ENCODE data around the gene CAMSAP1. TPM values are rescaled to one million over a fixed set of nuclear protein-coding genes. Genes with fewer than 3 reads are reported as not detected.

CAMSAP1 gene, protein sequence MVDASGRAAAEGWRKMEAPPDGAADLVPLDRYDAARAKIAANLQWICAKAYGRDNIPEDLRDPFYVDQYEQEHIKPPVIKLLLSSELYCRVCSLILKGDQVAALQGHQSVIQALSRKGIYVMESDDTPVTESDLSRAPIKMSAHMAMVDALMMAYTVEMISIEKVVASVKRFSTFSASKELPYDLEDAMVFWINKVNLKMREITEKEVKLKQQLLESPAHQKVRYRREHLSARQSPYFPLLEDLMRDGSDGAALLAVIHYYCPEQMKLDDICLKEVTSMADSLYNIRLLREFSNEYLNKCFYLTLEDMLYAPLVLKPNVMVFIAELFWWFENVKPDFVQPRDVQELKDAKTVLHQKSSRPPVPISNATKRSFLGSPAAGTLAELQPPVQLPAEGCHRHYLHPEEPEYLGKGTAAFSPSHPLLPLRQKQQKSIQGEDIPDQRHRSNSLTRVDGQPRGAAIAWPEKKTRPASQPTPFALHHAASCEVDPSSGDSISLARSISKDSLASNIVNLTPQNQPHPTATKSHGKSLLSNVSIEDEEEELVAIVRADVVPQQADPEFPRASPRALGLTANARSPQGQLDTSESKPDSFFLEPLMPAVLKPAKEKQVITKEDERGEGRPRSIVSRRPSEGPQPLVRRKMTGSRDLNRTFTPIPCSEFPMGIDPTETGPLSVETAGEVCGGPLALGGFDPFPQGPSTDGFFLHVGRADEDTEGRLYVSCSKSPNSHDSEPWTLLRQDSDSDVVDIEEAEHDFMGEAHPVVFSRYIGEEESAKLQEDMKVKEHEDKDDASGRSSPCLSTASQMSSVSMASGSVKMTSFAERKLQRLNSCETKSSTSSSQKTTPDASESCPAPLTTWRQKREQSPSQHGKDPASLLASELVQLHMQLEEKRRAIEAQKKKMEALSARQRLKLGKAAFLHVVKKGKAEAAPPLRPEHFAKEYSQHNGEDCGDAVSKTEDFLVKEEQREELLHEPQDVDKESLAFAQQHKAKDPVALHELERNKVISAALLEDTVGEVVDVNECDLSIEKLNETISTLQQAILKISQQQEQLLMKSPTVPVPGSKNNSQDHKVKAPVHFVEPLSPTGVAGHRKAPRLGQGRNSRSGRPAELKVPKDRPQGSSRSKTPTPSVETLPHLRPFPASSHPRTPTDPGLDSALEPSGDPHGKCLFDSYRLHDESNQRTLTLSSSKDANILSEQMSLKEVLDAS (N-terminal part only)
- 14.3 TPM for polyA plus RNA-seq (2013, experiment 1 of 2)
- 16.0 TPM for polyA plus RNA-seq (2013, experiment 2 of 2)

DNA sequence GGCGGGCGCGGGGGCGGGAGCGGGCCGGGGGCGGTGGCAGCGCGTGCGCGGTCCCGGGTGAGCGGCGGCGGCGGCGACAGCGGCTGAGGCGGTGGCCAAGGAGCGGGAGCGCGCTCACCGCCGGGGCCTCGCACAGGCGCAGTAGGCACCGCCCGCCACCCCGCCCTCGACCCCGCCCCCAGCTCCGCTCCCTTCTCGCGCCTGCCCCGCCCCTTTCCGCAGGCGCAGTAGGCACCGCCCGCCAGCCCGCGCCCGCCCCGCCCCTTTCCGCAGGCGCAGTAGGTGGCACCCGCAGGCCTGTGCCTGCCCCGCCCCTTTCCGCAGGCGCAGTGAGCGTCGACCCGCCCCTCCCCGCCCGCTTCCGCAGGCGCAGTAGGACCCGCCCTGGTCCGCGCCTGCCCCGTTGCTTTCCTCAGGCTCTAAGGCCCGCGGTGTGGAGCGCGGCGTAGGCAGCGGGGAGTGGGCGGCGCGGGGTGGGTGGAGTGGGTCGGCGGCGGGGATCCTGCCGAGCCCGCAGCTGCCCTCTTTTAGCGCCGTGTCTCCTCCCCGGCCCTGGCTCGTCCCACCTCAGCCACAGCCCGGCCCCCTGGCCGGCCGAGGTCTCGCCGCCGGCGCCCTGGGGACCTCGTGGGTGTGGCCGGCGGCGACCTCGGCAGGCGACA lies at the start of gene CAMSAP1:
TSS of gene CAMSAP1 (minus strand) at position 116 of the 662 bp plus-strand sequence. CDS start 387 bp downstream, outside the sequence.
- peak within 1 kb of the TSS; percentile 61 for H2BK15ac ChIP-seq (ENCODE audit: low read depth, poor library complexity, severe bottlenecking)
- H3K9me3 ChIP-seq (ENCODE audit: control insufficient read depth, low read length) = peaks cover 9% of the 10 kb centered on the region
- no peak within 1 kb of the TSS for H3K27ac ChIP-seq (ENCODE audit: low read length, poor library complexity, severe bottlenecking)
- H2BK120ac ChIP-seq (ENCODE audit: low read depth, low read length) = peak within 1 kb of the TSS; percentile 52
- H3K23ac ChIP-seq (ENCODE audit: low read length in 2 of 2) = peak within 1 kb of the TSS in 1 of 2 experiments; percentile 34
- peaks cover 23% of the 10 kb centered on the region for H3K79me1 ChIP-seq (replicated peaks; ENCODE audit: low read length, poor library complexity, severe bottlenecking)
- peak within 1 kb of the TSS in 1 of 2 experiments; percentile 91 for H3K14ac ChIP-seq (ENCODE audit: low read length in 2 of 2)
- peak within 1 kb of the TSS; percentile 86 to 90 for H3K4me3 ChIP-seq (ENCODE audit: insufficient read depth in 1 of 2, low read depth in 1 of 2, low read length in 2 of 2)
- H2AK5ac ChIP-seq (ENCODE audit: low read length, severe bottlenecking) = no peak within 1 kb of the TSS
- peak within 1 kb of the TSS in 1 of 2 experiments; percentile 21 for H2BK12ac ChIP-seq (ENCODE audit: low read length in 2 of 2)
- peak within 1 kb of the TSS; percentile 73 for H3K9ac ChIP-seq (ENCODE audit: low read length)
- no peaks in the 10 kb centered on the region for H3K27me3 ChIP-seq (ENCODE audit: control insufficient read depth in 1 of 2, insufficient read depth in 1 of 2, low read length in 2 of 2)
- WGBS = under 1% methylated on average over 44 of the region's 91 CpGs
- H3K18ac ChIP-seq (ENCODE audit: low read depth in 1 of 2, low read length in 2 of 2) = peak within 1 kb of the TSS; percentile 70 to 96
- peak within 1 kb of the TSS; percentile 71 to 80 for H3K4ac ChIP-seq (ENCODE audit: low read depth in 1 of 2, low read length in 2 of 2)
- H3K4me1 ChIP-seq (ENCODE audit: control insufficient read depth, insufficient read depth, low read depth, low read length) = peaks cover 20% of the 10 kb centered on the region
- H2BK5ac ChIP-seq (ENCODE audit: low read depth, low read length, poor library complexity, severe bottlenecking) = no peak within 1 kb of the TSS
- H3K36me3 ChIP-seq (ENCODE audit: control insufficient read depth in 1 of 2, insufficient read depth in 2 of 2, low read depth in 1 of 2, low read length in 2 of 2) = peaks cover 18 to 37% of the 10 kb centered on the region in 2 experiments
- H4K8ac ChIP-seq (ENCODE audit: low read length) = peak within 1 kb of the TSS; percentile 91
- H4K91ac ChIP-seq (ENCODE audit: low read length) = peak within 1 kb of the TSS; percentile 82
- H3K4me2 ChIP-seq (ENCODE audit: low read length, poor library complexity, severe bottlenecking) = peak within 1 kb of the TSS; percentile 97
- peak; percentile 92 for DNase-seq
- peak within 1 kb of the TSS; percentile 42 for H2AFZ ChIP-seq (ENCODE audit: low read depth, low read length)

GRCh38 chr9:135956802-135957174 lies 49.4 kb upstream of the CAMSAP1 start:
- Histone ChIP-seq H3K4me3 (ENCODE audit: insufficient read depth in 1 of 2, low read depth in 1 of 2, low read length in 2 of 2) (no peak overlapping the region), H2BK12ac (ENCODE audit: low read length in 2 of 2) (no peak overlapping the region), H2BK120ac (ENCODE audit: low read depth, low read length) (no peak overlapping the region), H4K8ac (ENCODE audit: low read length) (no peak overlapping the region), H3K36me3 (ENCODE audit: control insufficient read depth in 1 of 2, insufficient read depth in 2 of 2, low read depth in 1 of 2, low read length in 2 of 2) (peaks cover 17 to 25% of the 10 kb centered on the region in 2 experiments), H2BK5ac (ENCODE audit: low read depth, low read length, poor library complexity, severe bottlenecking) (no peak overlapping the region), H3K9ac (ENCODE audit: low read length) (no peak overlapping the region), H3K9me3 (ENCODE audit: control insufficient read depth, low read length) (no peaks in the 10 kb centered on the region), H3K4me2 (ENCODE audit: low read length, poor library complexity, severe bottlenecking) (no peak overlapping the region), H3K4ac (ENCODE audit: low read depth in 1 of 2, low read length in 2 of 2) (no peak overlapping the region), H3K27me3 (ENCODE audit: control insufficient read depth in 1 of 2, insufficient read depth in 1 of 2, low read length in 2 of 2) (no peaks in the 10 kb centered on the region), H2BK15ac (ENCODE audit: low read depth, poor library complexity, severe bottlenecking) (no peak overlapping the region), H4K91ac (ENCODE audit: low read length) (no peak overlapping the region), H3K27ac (ENCODE audit: low read length, poor library complexity, severe bottlenecking) (no peak overlapping the region), H3K79me1 (replicated peaks; ENCODE audit: low read length, poor library complexity, severe bottlenecking) (peaks cover 41% of the 10 kb centered on the region), H3K14ac (ENCODE audit: low read length in 2 of 2) (no peak overlapping the region), H2AFZ (ENCODE audit: low read depth, low read length) (no peak overlapping the region), H3K18ac (ENCODE audit: low read depth in 1 of 2, low read length in 2 of 2) (no peak overlapping the region), H2AK5ac (ENCODE audit: low read length, severe bottlenecking) (no peak overlapping the region), H3K4me1 (ENCODE audit: control insufficient read depth, insufficient read depth, low read depth, low read length) (peaks cover 17% of the 10 kb centered on the region), H3K23ac (ENCODE audit: low read length in 2 of 2) (no peak overlapping the region)
- over 99% methylated on average over 8 of the region's 8 CpGs for WGBS
- no peak for DNase-seq

DNA sequence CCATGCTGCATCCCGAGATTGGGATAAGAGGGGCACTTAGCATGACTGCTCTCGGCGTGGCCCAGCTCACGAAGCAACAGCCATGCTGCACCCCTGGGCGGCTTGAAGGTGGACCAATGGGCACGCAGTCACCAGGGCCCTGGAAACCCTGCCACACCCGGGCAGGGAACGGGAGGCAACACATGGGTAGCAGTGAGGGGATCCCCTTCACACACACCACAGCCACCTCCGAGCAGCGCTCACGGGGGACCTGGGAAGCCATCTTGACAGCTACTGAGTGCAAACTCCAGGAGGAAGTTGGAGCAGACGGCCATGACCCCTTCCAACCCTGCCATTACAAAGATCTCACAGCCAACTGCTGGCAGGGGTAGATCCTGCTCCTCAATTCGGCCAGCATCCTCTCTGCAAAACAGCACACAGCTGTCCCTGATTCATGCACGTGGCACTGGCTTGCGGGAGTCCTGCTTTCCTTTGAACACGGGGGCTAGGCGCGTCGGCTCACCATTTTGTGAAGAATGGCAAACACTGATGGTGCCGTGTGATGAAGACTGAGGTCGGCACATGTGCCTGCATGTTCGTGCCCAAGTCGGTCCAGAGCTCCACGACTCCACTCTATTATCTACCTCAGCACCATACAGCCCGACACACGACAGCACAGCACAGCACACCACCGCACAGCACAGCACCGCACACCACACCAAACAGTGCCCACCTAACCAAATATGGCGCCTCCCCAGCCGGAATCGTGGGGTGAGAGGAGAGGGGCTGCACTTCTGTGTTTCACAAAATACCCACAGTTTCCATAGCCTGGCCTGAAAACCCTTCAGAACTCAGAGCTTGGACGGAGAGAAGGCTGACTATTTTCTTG lies 48.8 kb upstream of the CAMSAP1 start:
- peaks cover 18% of the 10 kb centered on the region for H3K4me1 ChIP-seq (ENCODE audit: control insufficient read depth, insufficient read depth, low read depth, low read length)
- no peaks in the 10 kb centered on the region for H3K27me3 ChIP-seq (ENCODE audit: control insufficient read depth in 1 of 2, insufficient read depth in 1 of 2, low read length in 2 of 2)
- peaks cover 17 to 26% of the 10 kb centered on the region in 2 experiments for H3K36me3 ChIP-seq (ENCODE audit: control insufficient read depth in 1 of 2, insufficient read depth in 2 of 2, low read depth in 1 of 2, low read length in 2 of 2)
- H3K23ac ChIP-seq (ENCODE audit: low read length in 2 of 2) = no peak overlapping the region
- no peak overlapping the region for H3K14ac ChIP-seq (ENCODE audit: low read length in 2 of 2)
- no peak overlapping the region for H2AK5ac ChIP-seq (ENCODE audit: low read length, severe bottlenecking)
- no peaks in the 10 kb centered on the region for H3K9me3 ChIP-seq (ENCODE audit: control insufficient read depth, low read length)
- no peak overlapping the region for H3K9ac ChIP-seq (ENCODE audit: low read length)
- no peak overlapping the region for H3K27ac ChIP-seq (ENCODE audit: low read length, poor library complexity, severe bottlenecking)
- H2BK5ac ChIP-seq (ENCODE audit: low read depth, low read length, poor library complexity, severe bottlenecking) = no peak overlapping the region
- no peak overlapping the region for H2BK15ac ChIP-seq (ENCODE audit: low read depth, poor library complexity, severe bottlenecking)
- peak overlapping the region; percentile 34 for H4K91ac ChIP-seq (ENCODE audit: low read length)
- H3K79me1 ChIP-seq (replicated peaks; ENCODE audit: low read length, poor library complexity, severe bottlenecking) = peaks cover 41% of the 10 kb centered on the region
- WGBS = 90% methylated on average over 32 of the region's 32 CpGs
- DNase-seq = no peak
- H4K8ac ChIP-seq (ENCODE audit: low read length) = peak overlapping the region; percentile 19
- no peak overlapping the region for H3K4me2 ChIP-seq (ENCODE audit: low read length, poor library complexity, severe bottlenecking)
- no peak overlapping the region for H2BK120ac ChIP-seq (ENCODE audit: low read depth, low read length)
- H3K18ac ChIP-seq (ENCODE audit: low read depth in 1 of 2, low read length in 2 of 2) = no peak overlapping the region
- H2BK12ac ChIP-seq (ENCODE audit: low read length in 2 of 2) = no peak overlapping the region
- H3K4ac ChIP-seq (ENCODE audit: low read depth in 1 of 2, low read length in 2 of 2) = no peak overlapping the region
- H2AFZ ChIP-seq (ENCODE audit: low read depth, low read length) = no peak overlapping the region
- H3K4me3 ChIP-seq (ENCODE audit: insufficient read depth in 1 of 2, low read depth in 1 of 2, low read length in 2 of 2) = no peak overlapping the region
